Stomach (tissue), 9 donors: Measurements from ENCODE around the gene HIF1AN. TPM values are rescaled to one million over a fixed set of nuclear protein-coding genes. Genes with fewer than 3 reads are reported as not detected.

ENCODE experiments used
- DNase-seq, 2 donors: peaks; one replicate each; pipeline versions ENCODE4 v3.0.0 to v3.0.0-alpha.2; 2013 to 2019
- H3K27ac ChIP-seq, 5 donors: fragments of 200-600 bp in 4 of 5; sonication (generic) in 4 of 5; one replicate each; pipeline ENCODE4 v1.5.1; 2013 to 2019; ENCODE audit warnings: mild to moderate bottlenecking in 1 of 5, moderate library complexity in 1 of 5
- H3K27me3 ChIP-seq, 3 donors: fragments of 200-600 bp; sonication (generic); one replicate each; pipeline ENCODE4 v1.5.1; 2017 to 2019; ENCODE audit warnings: mixed run types in 1 of 3
- H3K36me3 ChIP-seq, 4 donors: fragments of 200-600 bp; sonication (generic); 1 replicate in 3 of 4; 2 replicates in 1 of 4; pipeline ENCODE4 v1.5.1; 2016 to 2019
- H3K4me1 ChIP-seq, 4 donors: fragments of 200-600 bp; sonication (generic); one replicate each; pipeline ENCODE4 v1.5.1; 2016 to 2019
- H3K4me3 ChIP-seq, 4 donors: fragments of 200-600 bp; sonication (generic) in 3 of 4; one replicate each; pipeline ENCODE4 v1.5.1; 2016 to 2019; ENCODE audit warnings: mild to moderate bottlenecking in 1 of 4
- H3K9me3 ChIP-seq, 4 donors: fragments of 200-600 bp; sonication (generic); one replicate each; pipeline ENCODE4 v1.5.1; 2016 to 2019
- CTCF ChIP-seq, 7 experiments: fragments of 450-650 bp in 4 of 7; fragments of 200-600 bp in 3 of 7; sonication (generic) in 3 of 7; IDR thresholded peaks; one replicate each; pipeline ENCODE4 v1.5.1; 2016 to 2019; ENCODE audit warnings: antibody characterized with exemption in 7 of 7, control low read depth in 2 of 7, mild to moderate bottlenecking in 1 of 7
- EP300 ChIP-seq: sonication (generic); formaldehyde crosslinking; IDR thresholded peaks from one replicate; pipeline ENCODE4 v1.6.1; 2017; ENCODE audit warnings: antibody characterized with exemption
- POLR2A ChIP-seq, 4 donors: fragments of 450-650 bp; IDR thresholded peaks; one replicate each; pipeline ENCODE4 v1.6.1; 2016; ENCODE audit warnings: antibody characterized with exemption in 4 of 4, control low read depth in 2 of 4, mild to moderate bottlenecking in 1 of 4, moderate library complexity in 1 of 4
- POLR2AphosphoS5 ChIP-seq, 3 donors: sonication (generic); formaldehyde crosslinking; IDR thresholded peaks; one replicate each; pipeline ENCODE4 v1.6.1; 2016; ENCODE audit warnings: antibody characterized with exemption in 3 of 3
- WGBS, 5 donors: extraction: QIAGEN DNeasy Blood & Tissue Kit in 3 of 5; methylation state at CpG; one replicate each; pipeline versions ENCODE4 v1.1.5 to v1.1.7; 2013 to 2018; 5-methylcytosine and 5-hydroxymethylcytosine counted together
- intact Hi-C: fragments of 100-400 bp; cut with DNase I; formaldehyde crosslinking; loops from one replicate; pipeline ENCODE4 v1.15.1; 2023; ENCODE audit warnings: low total_unique reads
- polyA plus RNA-seq, 3 donors: library from polyadenylated mRNA; stranded (reverse); fragments of 200-250 nt; gene quantifications; one replicate each; pipeline ENCODE4 v1.2.3, GENCODE V29; 2013
- total RNA-seq, 5 donors: library from RNA; depleted of rRNA; stranded (reverse); fragments of >200 nt; gene quantifications; one replicate each; pipeline versions ENCODE4 v1.1.0 to v1.2.3, GENCODE V29; 2014 to 2016
- donor health status: healthy with polysubstance abuse.
- donor health status: Bipolar disorder and iron deficiency.
- donor health status: healthy.

Gene HIF1AN
- total and polyA plus RNA-seq, 8 donors, result 3.2 to 19.6 (median 6.3) TPM

- 74 to 84% (median 80%) methylated on average over 8 of the region's 8 CpGs for WGBS, 5 donors
- no peak for DNase-seq
- intact Hi-C loops, result no loop called here
Observed at GRCh38 chr10:100575585-100576281, 40.0 kb downstream of the HIF1AN start.

GRCh38 chr10:100576282-100576635 is 40.5 kb downstream of the HIF1AN start:
- 66 to 86% (median 84%) methylated on average over 5 of the region's 5 CpGs for WGBS, 5 donors
- DNase-seq, result no peak
- Histone ChIP-seq H3K9me3 (no peaks in the 10 kb centered on the region), H3K27ac (no peak overlapping the region), H3K4me1 (no peaks in the 10 kb centered on the region), H3K4me3 (no peak overlapping the region), H3K27me3 (peaks cover 0 to 69% (median 12%) of the 10 kb centered on the region in 3 donors), H3K36me3 (no peaks in the 10 kb centered on the region)
- TF ChIP-seq CTCF (IDR thresholded peaks at IDR 0.05) (no peak), POLR2A (IDR thresholded peaks at IDR 0.05) (no peak), EP300 (no peak), POLR2AphosphoS5 (IDR thresholded peaks at IDR 0.05) (no peak)
- intact Hi-C loops, result no loop called here

More at GRCh38 chr10:100575585-100576281, 40.0 kb downstream of the HIF1AN start:
- H3K36me3 ChIP-seq, result no peaks in the 10 kb centered on the region
- no peak overlapping the region for H3K4me3 ChIP-seq
- TF ChIP-seq POLR2A (IDR thresholded peaks at IDR 0.05), result no peak
- no peak for TF ChIP-seq EP300
- no peak for TF ChIP-seq POLR2AphosphoS5 (IDR thresholded peaks at IDR 0.05)
- no peak for TF ChIP-seq CTCF (IDR thresholded peaks at IDR 0.05)
- no peak overlapping the region for H3K27ac ChIP-seq
- no peaks in the 10 kb centered on the region for H3K9me3 ChIP-seq
- no peaks in the 10 kb centered on the region for H3K4me1 ChIP-seq
- H3K27me3 ChIP-seq, result peaks cover 0 to 74% (median 17%) of the 10 kb centered on the region in 3 donors

- Histone ChIP-seq H3K9me3 (no peaks in the 10 kb centered on the region), H3K27me3 (peaks cover 0 to 56% (median 7%) of the 10 kb centered on the region in 3 donors), H3K4me3 (no peak overlapping the region), H3K4me1 (no peaks in the 10 kb centered on the region), H3K36me3 (no peaks in the 10 kb centered on the region), H3K27ac (no peak overlapping the region)
- intact Hi-C loops, result no loop called here
- no peak for DNase-seq
- WGBS, 5 donors, result 66 to 75% (median 71%) methylated on average over 9 of the region's 9 CpGs
- TF ChIP-seq POLR2A (IDR thresholded peaks at IDR 0.05) (no peak), POLR2AphosphoS5 (IDR thresholded peaks at IDR 0.05) (no peak), CTCF (IDR thresholded peaks at IDR 0.05) (no peak), EP300 (no peak)
Observed at GRCh38 chr10:100579261-100580090, 43.7 kb downstream of the HIF1AN start.

- TF ChIP-seq EP300 (no peak), POLR2A (IDR thresholded peaks at IDR 0.05) (no peak), CTCF (IDR thresholded peaks at IDR 0.05) (no peak)
- H3K27me3 ChIP-seq, result peaks cover 0 to 38% (median 13%) of the 10 kb centered on the region in 3 donors
- intact Hi-C loops, result no loop called here
- H3K27ac ChIP-seq, result no peak overlapping the region
- WGBS, 5 donors, result 30 to 61% (median 50%) methylated on average over 1 of the region's 1 CpG
- no peak overlapping the region for H3K4me3 ChIP-seq
- no peaks in the 10 kb centered on the region for H3K4me1 ChIP-seq
- H3K36me3 ChIP-seq, result no peaks in the 10 kb centered on the region
- DNase-seq, result no peak
- H3K9me3 ChIP-seq, result peaks cover 0 to 9% (median 4%) of the 10 kb centered on the region in 4 donors
Observed at GRCh38 chr10:100586959-100587358, 51.2 kb downstream of the HIF1AN start.
